ENCODE measurements around the gene CACHD1.

Gene CACHD1

GRCh38 chr1:64525116-64525686 is 55.3 kb downstream of the CACHD1 start:
- no peak for FAIRE-seq

GRCh38 chr1:64526312-64526711 is 56.4 kb downstream of the CACHD1 start:
- FAIRE-seq: no peak

GRCh38 chr1:64527165-64527564 is 57.2 kb downstream of the CACHD1 start:
- no peak for FAIRE-seq

- FAIRE-seq: no peak
Measured at GRCh38 chr1:64527786-64528185, 57.9 kb downstream of the CACHD1 start.

DNA sequence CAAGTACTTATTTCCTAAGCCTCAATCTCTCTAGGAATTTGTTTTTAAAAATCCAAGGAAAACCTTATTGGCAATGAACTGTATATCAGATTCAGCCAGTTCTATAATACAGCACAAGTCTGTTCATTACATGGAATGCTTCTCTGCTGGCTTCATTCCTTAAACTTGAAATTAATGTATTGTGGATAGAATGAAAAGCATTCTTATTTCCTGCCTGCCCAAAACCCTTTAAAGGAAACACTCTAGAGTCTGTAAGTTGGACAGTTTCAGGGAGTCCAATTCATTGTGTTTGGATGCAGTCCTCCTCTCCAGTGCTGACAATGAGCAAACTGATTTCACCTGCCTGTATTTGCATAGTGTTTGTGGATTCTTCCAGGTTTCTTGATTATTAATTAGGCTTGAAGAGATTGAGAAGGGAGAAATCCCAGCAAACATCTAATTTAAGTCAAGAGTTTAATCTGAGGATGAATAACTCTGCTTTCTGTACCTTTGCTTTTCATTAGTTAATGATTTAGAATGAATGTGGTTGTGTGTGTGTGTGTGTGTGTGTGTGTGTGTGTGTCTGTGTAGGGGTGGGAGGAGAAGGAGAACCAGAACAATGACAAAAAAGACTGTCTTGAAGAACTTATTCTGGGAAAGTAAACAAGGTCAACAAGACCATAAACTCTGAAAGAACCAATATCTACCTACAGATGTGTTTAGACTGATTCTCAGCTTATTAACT is 61.2 kb downstream of the CACHD1 start:
- FAIRE-seq: no peak

- FAIRE-seq: no peak
Measured at GRCh38 chr1:64532646-64533045, 62.7 kb downstream of the CACHD1 start.

- FAIRE-seq: no peak
Measured at GRCh38 chr1:64535938-64536835, 66.3 kb downstream of the CACHD1 start.

DNA sequence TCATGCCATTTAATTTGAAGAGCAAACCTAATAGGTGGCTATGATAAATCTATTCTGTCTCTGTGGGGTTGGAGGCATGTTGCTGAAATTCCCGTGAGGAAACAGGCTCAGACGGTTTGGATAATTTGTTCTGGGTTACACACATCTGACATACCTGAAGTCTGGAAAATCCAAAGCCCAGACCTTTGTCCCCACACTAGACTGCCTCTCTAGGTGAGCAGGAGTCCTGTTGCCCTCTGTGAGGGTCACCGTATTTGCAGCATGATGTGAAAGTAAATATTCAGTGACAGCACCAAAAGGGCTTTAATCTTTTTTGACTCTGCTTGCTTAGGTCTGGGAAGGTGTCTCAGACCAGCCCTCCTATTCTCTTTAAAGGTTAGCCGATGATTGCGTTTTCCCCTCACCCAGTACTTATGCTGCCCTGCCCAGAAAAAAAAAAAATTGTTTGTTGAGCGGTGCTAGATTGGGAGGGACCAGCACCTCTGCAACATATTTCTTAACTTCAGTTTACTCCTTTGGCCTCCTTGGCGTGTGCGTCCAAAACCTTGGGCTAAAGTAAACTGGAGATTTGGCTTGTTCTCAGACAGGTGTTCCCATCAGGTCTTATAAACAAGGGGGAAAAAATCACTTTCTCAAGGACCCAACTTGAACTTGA is 67.0 kb downstream of the CACHD1 start:
- FAIRE-seq: no peak

DNA sequence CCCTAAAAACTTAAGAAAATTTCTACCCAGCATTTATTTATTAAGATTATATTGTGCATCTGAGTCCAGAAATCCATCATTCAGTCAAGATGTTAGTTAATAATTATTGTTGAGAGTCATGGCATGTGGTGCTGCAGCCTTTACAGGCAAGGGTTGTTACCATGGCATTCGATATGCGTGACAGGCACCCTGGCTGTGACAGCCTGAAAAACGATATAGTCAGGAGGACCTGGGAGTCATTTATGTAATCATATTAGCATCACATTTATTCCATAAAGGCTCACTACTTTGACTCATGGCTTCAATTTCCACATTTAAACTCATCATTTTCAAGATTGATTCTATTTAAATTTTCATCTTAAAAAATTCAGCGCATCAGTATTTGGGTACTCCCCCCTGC is 68.0 kb downstream of the CACHD1 start:
- no peak for FAIRE-seq

- no peak for FAIRE-seq
Measured at GRCh38 chr1:64538389-64538788, 68.5 kb downstream of the CACHD1 start.

DNA sequence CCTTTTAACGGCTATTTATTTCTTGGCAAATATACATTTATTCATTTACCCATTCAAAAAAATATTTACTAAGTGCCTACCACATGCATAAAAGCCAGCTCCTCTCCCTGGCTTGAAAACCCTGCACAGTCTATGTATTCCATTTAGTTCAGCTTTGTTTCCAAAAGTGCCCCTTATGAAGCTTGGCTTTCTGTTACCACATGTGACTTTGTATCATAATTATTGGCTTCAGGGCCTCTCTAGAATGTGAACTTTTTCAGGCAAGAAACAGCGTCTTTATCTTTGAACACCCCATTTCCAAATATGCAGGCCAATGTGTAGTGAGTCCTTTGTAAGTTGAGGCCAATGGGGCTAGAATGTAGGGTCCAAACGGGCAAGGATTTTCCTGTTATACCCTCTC is 69.4 kb downstream of the CACHD1 start:
- no peak for FAIRE-seq

GRCh38 chr1:64539781-64540218 is 69.9 kb downstream of the CACHD1 start:
- FAIRE-seq: no peak

- no peak for FAIRE-seq
Measured at GRCh38 chr1:64540265-64540791, 70.4 kb downstream of the CACHD1 start.

DNA sequence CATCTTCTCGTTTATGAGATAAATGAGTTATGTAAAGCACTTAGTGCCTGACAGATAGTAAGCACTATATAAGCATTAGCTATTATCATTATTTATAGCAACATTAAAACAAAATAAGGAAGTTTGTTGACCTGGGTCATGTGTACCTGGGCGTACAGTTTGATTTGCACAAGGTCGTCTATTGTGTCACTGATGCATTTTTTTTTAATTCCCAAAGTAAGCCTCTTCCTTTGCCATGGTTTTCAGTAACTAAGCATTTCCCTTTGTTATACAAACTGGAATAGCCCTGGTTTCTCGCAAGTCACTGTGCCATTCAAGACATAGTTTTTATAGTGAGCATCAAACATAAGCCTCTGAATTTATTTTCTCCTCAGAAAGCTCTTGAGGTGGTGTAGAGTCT is 72.2 kb downstream of the CACHD1 start:
- no peak for FAIRE-seq

DNA sequence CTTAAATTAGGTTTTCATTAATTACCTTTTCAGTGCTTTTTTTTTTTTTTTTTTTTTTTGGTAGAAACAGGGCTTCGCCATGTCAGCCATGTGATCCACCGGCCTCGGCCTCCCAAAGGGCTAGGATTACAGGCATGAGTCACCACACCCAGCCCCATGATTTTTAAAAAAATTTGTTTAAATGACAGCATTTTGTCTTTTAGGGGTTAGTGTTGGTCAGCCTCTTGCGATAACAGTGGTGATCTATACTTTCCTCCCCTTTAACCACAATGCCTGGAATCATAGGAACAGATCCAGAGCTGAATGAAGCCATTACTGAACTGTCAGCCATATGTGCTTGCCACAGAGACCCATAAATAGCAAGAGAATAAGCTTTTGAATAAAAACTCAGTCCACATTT is 73.9 kb downstream of the CACHD1 start:
- no peak for FAIRE-seq

DNA sequence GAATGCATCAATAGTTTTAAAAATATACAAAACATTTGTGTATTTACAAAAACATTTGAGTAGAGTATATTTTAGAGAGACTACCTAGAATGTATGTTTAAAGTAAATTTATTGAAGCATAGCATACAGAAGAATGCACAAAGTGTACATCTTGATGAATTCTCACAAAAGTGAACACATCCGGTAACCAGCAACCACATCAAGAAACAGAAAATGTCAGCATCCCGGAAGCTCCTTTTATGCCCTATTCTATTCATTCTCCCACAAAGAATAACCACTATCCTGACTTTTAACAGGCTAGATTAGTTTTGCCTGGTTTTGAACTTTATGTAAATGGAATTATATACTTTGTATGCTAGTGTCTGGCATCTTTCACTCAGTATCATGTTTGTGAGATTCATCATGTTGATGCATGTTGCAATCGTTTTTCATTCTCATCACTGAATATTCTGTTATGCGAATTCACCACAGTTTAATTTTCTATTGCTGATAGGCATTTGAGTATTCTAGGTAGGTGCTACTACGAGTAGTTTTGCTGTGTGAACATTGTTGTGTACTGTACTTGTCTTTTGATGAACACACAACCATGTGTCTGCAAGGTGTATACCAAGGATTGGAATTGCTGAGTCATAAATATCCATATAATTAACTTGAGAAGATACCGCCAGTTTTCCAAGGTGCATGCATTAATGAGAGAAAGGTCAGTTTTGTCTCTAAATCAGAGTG is 75.4 kb downstream of the CACHD1 start:
- FAIRE-seq: no peak

GRCh38 chr1:64546013-64546412 is 76.1 kb downstream of the CACHD1 start:
- FAIRE-seq: no peak

GRCh38 chr1:64549464-64550239 is 79.7 kb downstream of the CACHD1 start:
- FAIRE-seq: no peak

GRCh38 chr1:64550510-64550909 is 80.6 kb downstream of the CACHD1 start:
- FAIRE-seq: no peak

GRCh38 chr1:64550946-64551605 is 81.1 kb downstream of the CACHD1 start:
- no peak for FAIRE-seq

GRCh38 chr1:64553285-64553684 is 83.4 kb downstream of the CACHD1 start:
- no peak for FAIRE-seq
